ENCODE results near the gene SYCE3.
"Not testable (repeated sequence)": the region's sequence is repeated elsewhere in the genome, so short reads cannot be mapped to it uniquely, and the experiment has no call there.

SYCE3 gene

GRCh38 chr22:50541667-50542026, 21.1 kb downstream of the SYCE3 start:
- Mint-ChIP-seq H3K27ac (peak overlapping the region; percentile 99), H3K36me3 (ENCODE audit: low read depth) (peaks cover 17% of the 10 kb centered on the region), H3K4me1 (ENCODE audit: low read depth) (peaks cover 65% of the 10 kb centered on the region)
- H3K4me3 Mint-ChIP-seq; H3K9me3 Mint-ChIP-seq; H3K27me3 Mint-ChIP-seq (ENCODE audit: low read depth): not testable (repeated sequence)

- Mint-ChIP-seq H3K27me3 (ENCODE audit: low read depth) (no peaks in the 10 kb centered on the region), H3K27ac (peak overlapping the region; percentile 99), H3K9me3 (no peaks in the 10 kb centered on the region), H3K4me3 (peak overlapping the region; percentile 61), H3K4me1 (ENCODE audit: low read depth) (peaks cover 57% of the 10 kb centered on the region), H3K36me3 (ENCODE audit: low read depth) (peaks cover 17% of the 10 kb centered on the region)
Measured at GRCh38 chr22:50540381-50540780, 22.3 kb downstream of the SYCE3 start.

GRCh38 chr22:50537765-50538164, 25.0 kb downstream of the SYCE3 start:
- H3K9me3 Mint-ChIP-seq, result no peaks in the 10 kb centered on the region
- H3K36me3 Mint-ChIP-seq (ENCODE audit: low read depth), result peaks cover 19% of the 10 kb centered on the region
- peaks cover 63% of the 10 kb centered on the region for H3K4me1 Mint-ChIP-seq (ENCODE audit: low read depth)
- H3K27ac Mint-ChIP-seq, result peak overlapping the region; percentile 99
- H3K4me3 Mint-ChIP-seq, result peak overlapping the region; percentile 70
- H3K27me3 Mint-ChIP-seq (ENCODE audit: low read depth), result no peaks in the 10 kb centered on the region

GRCh38 chr22:50536226-50536625, 26.5 kb downstream of the SYCE3 start:
- Mint-ChIP-seq H3K27me3 (ENCODE audit: low read depth) (no peaks in the 10 kb centered on the region), H3K9me3 (no peaks in the 10 kb centered on the region), H3K4me3 (no peak overlapping the region), H3K4me1 (ENCODE audit: low read depth) (peaks cover 53% of the 10 kb centered on the region), H3K27ac (peak overlapping the region; percentile 52), H3K36me3 (ENCODE audit: low read depth) (peaks cover 17% of the 10 kb centered on the region)

- Mint-ChIP-seq H3K9me3 (no peaks in the 10 kb centered on the region), H3K36me3 (ENCODE audit: low read depth) (peaks cover 12% of the 10 kb centered on the region), H3K27me3 (ENCODE audit: low read depth) (no peaks in the 10 kb centered on the region), H3K27ac (peak overlapping the region; percentile 31), H3K4me1 (ENCODE audit: low read depth) (peaks cover 44% of the 10 kb centered on the region), H3K4me3 (no peak overlapping the region)
Measured at GRCh38 chr22:50535113-50535512, 27.6 kb downstream of the SYCE3 start.

- Mint-ChIP-seq H3K36me3 (ENCODE audit: low read depth) (peaks cover 12% of the 10 kb centered on the region), H3K4me1 (ENCODE audit: low read depth) (peaks cover 34% of the 10 kb centered on the region), H3K4me3 (peak overlapping the region; percentile 36), H3K27ac (peak overlapping the region; percentile 91)
- H3K27me3 Mint-ChIP-seq (ENCODE audit: low read depth); H3K9me3 Mint-ChIP-seq: not testable (repeated sequence)
Measured at GRCh38 chr22:50533856-50534711, 28.6 kb downstream of the SYCE3 start.

GRCh38 chr22:50532824-50533796, 29.6 kb downstream of the SYCE3 start:
- peaks cover 15% of the 10 kb centered on the region for H3K36me3 Mint-ChIP-seq (ENCODE audit: low read depth)
- peaks cover 37% of the 10 kb centered on the region for H3K4me1 Mint-ChIP-seq (ENCODE audit: low read depth)
- no peaks in the 10 kb centered on the region for H3K27me3 Mint-ChIP-seq (ENCODE audit: low read depth)
- peak overlapping the region; percentile 91 for H3K27ac Mint-ChIP-seq
- H3K4me3 Mint-ChIP-seq, result peak overlapping the region; percentile 82
- H3K9me3 Mint-ChIP-seq, result no peaks in the 10 kb centered on the region

DNA sequence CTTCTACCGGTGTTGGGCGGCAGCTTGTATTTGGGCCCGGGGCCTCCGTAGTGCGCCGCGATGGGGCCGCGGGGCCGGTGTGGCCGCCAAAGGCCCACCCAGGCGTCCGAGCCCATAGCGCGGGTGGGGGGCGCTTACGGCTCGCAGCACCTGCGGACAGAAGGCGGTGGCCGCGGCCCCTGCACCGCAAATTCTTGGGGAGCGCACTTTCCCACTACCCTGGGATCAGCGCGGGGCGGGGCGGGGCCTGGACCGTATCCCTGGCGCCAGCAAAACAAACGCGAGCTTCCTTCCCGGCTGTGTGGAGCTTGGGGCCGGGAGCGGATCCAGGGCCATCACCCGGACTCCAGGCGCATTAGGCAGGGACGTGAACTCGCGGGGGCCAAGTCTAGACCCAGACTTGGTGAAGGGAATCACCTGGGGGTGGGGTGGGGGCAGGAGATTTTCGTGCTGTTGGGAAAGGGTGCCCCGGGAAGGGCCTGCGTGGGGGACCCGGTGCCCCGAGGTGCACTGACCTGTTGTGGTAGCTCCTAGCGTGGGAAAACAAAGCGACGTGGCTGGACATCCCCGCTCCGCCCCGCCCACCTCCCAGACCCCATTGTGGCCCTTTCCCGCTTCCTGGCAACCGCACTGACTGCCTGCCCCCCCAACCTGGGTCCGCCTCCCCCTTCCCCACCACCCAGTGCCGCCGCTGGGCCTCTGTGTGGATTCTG, 30.6 kb downstream of the SYCE3 start:
- Mint-ChIP-seq H3K9me3 (no peaks in the 10 kb centered on the region), H3K4me3 (peak overlapping the region; percentile 95), H3K27ac (peak overlapping the region; percentile 99), H3K36me3 (ENCODE audit: low read depth) (peaks cover 16% of the 10 kb centered on the region), H3K27me3 (ENCODE audit: low read depth) (no peaks in the 10 kb centered on the region), H3K4me1 (ENCODE audit: low read depth) (peaks cover 40% of the 10 kb centered on the region)

- H3K36me3 Mint-ChIP-seq (ENCODE audit: low read depth), result peaks cover 15% of the 10 kb centered on the region
- peak overlapping the region; percentile 95 for H3K4me3 Mint-ChIP-seq
- H3K4me1 Mint-ChIP-seq (ENCODE audit: low read depth), result peaks cover 43% of the 10 kb centered on the region
- no peaks in the 10 kb centered on the region for H3K9me3 Mint-ChIP-seq
- H3K27me3 Mint-ChIP-seq (ENCODE audit: low read depth), result no peaks in the 10 kb centered on the region
- peak overlapping the region; percentile 99 for H3K27ac Mint-ChIP-seq
Measured at GRCh38 chr22:50531546-50531961, 31.2 kb downstream of the SYCE3 start.

- Mint-ChIP-seq H3K4me3 (peak overlapping the region; percentile 95), H3K27ac (peak overlapping the region; percentile 99), H3K36me3 (ENCODE audit: low read depth) (peaks cover 15% of the 10 kb centered on the region), H3K9me3 (no peaks in the 10 kb centered on the region), H3K27me3 (ENCODE audit: low read depth) (no peaks in the 10 kb centered on the region), H3K4me1 (ENCODE audit: low read depth) (peaks cover 43% of the 10 kb centered on the region)
Measured at GRCh38 chr22:50530877-50531545, 31.7 kb downstream of the SYCE3 start.

GRCh38 chr22:50530580-50530876, 32.2 kb downstream of the SYCE3 start:
- Mint-ChIP-seq H3K36me3 (ENCODE audit: low read depth) (peaks cover 15% of the 10 kb centered on the region), H3K4me3 (peak overlapping the region; percentile 95), H3K27me3 (ENCODE audit: low read depth) (no peaks in the 10 kb centered on the region), H3K4me1 (ENCODE audit: low read depth) (peaks cover 43% of the 10 kb centered on the region), H3K9me3 (no peaks in the 10 kb centered on the region), H3K27ac (peak overlapping the region; percentile 99)

DNA sequence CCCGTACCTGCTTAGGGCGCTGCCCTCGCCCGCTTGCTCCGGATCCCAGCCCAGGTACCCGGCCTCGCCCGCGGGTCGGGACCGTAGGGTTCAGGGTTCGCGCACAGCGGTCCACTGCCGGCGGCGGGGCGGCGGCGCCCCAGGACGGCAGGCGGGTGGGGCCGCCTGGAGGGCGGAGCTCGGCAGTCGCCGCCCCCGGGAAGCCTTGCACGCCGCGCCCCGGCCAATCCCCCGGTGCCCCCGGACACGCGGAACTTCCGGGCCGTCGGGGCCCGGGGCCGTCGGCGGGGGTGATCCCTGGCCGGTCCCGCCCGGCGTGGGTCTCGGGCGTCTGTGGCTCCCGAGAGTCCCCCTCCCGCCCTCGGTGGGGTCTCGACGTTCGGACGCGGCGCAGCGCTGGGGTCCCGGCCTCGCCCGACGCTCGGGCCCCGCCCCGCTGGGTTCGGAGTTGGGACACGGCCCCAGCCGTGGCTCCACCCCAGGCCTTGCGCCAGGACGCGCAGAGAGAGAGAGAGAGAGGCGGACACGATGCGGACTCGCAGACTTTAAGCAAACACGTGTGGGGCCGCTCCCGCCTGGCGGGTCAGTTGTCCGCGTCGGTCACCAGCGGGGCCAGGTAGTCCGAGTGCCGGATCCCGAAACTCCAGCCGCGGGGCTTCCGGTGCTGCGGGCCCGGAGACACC, 32.7 kb downstream of the SYCE3 start, which contains the start of gene TYMP:
TSS of gene TYMP (minus strand) at position 116 of the 683 bp plus-strand sequence. CDS start 303 bp downstream, outside the sequence.
- peaks cover 43% of the 10 kb centered on the region for H3K4me1 Mint-ChIP-seq (ENCODE audit: low read depth)
- peak within 1 kb of the TSS; percentile 95 for H3K4me3 Mint-ChIP-seq
- no peaks in the 10 kb centered on the region for H3K27me3 Mint-ChIP-seq (ENCODE audit: low read depth)
- no peaks in the 10 kb centered on the region for H3K9me3 Mint-ChIP-seq
- H3K36me3 Mint-ChIP-seq (ENCODE audit: low read depth), result peaks cover 15% of the 10 kb centered on the region
- peak within 1 kb of the TSS; percentile 99 for H3K27ac Mint-ChIP-seq

GRCh38 chr22:50529416-50529896, 33.3 kb downstream of the SYCE3 start:
- Mint-ChIP-seq H3K9me3 (no peaks in the 10 kb centered on the region), H3K27ac (peak overlapping the region; percentile 55), H3K4me1 (ENCODE audit: low read depth) (peaks cover 45% of the 10 kb centered on the region), H3K36me3 (ENCODE audit: low read depth) (peaks cover 19% of the 10 kb centered on the region), H3K4me3 (peak overlapping the region; percentile 82), H3K27me3 (ENCODE audit: low read depth) (no peaks in the 10 kb centered on the region)
